HG03558 (cell line): ENCODE data around the gene TFCP2L1.

Experiments used
- ATAC-seq: cut with Tn5 transposase; IDR thresholded peaks from one replicate; pipeline ENCODE4 v1.9.1; 2021; ENCODE audit warnings: moderate number of reproducible peaks; ENCODE audit not compliant: unreplicated experiment; ENCODE audit errors: extremely low read depth

Gene TFCP2L1

GRCh38 chr2:121185111-121185510 lies 99.9 kb downstream of the TFCP2L1 start:
- ATAC-seq, result no peak

- ATAC-seq, result no peak
Measured at GRCh38 chr2:121184248-121184862, 100.6 kb downstream of the TFCP2L1 start.

GRCh38 chr2:121182520-121182919 lies 102.5 kb downstream of the TFCP2L1 start:
- ATAC-seq, result no peak

GRCh38 chr2:121179467-121179866 lies 105.5 kb downstream of the TFCP2L1 start:
- no peak for ATAC-seq

- ATAC-seq, result no peak
Measured at GRCh38 chr2:121178730-121179129, 106.3 kb downstream of the TFCP2L1 start.

GRCh38 chr2:121177896-121178295 lies 107.1 kb downstream of the TFCP2L1 start:
- no peak for ATAC-seq

- no peak for ATAC-seq
Measured at GRCh38 chr2:121175326-121175725, 109.7 kb downstream of the TFCP2L1 start.

GRCh38 chr2:121173806-121174205 lies 111.2 kb downstream of the TFCP2L1 start:
- no peak for ATAC-seq

- no peak for ATAC-seq
Measured at GRCh38 chr2:121173112-121173511, 111.9 kb downstream of the TFCP2L1 start.

- no peak for ATAC-seq
Measured at GRCh38 chr2:121172456-121172855, 112.5 kb downstream of the TFCP2L1 start.

- no peak for ATAC-seq
Measured at GRCh38 chr2:121171625-121172119, 113.3 kb downstream of the TFCP2L1 start.

GRCh38 chr2:121170577-121170976 lies 114.4 kb downstream of the TFCP2L1 start:
- ATAC-seq, result no peak

- ATAC-seq, result no peak
Measured at GRCh38 chr2:121167411-121167810, 117.6 kb downstream of the TFCP2L1 start.
